ENCODE results near the gene CHST13. TPM values are rescaled to one million over a fixed set of nuclear protein-coding genes. Genes with fewer than 3 reads are reported as not detected.

The CHST13 gene
- total RNA-seq, 4 donors from 2014 or later = 0.23 to 0.95 TPM; not detected in 2

DNA sequence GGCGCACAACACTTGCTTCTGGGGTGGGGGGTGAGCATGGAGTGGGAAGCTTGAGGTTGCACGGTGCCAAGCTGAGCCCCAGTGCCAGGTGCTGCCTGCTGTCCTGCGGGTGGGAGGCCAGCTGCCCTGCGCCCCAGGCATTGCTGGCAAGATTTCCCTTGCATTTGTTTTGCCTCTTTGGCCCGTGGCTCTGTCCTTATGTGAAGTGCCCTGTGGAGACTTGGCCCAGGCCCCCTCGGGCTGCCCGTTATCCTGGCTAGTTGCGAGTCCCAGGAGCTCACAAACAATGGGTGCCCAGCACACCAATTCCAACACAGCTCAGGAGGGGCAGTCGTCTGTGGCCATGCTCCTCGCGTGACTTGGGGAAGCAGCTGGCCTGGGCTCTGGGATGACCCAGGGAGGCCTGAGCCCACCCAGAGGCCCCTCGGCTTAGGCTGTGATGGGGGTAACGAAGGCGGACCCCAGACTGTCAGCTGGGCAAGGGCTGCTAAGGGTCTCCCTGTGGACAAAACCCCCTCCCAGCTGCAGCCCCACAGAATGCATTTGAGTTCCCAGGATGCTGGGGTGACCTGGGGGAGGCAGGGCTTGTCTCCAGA is 28.8 kb downstream of the CHST13 start:
- Histone ChIP-seq H3K4me1 (no peaks in the 10 kb centered on the region), H3K27me3 (peaks cover 0 to 41% (median 0%) of the 10 kb centered on the region in 4 donors), H3K9me3 (no peaks in the 10 kb centered on the region), H3K27ac (no peak overlapping the region), H3K4me3 (no peak overlapping the region), H3K36me3 (no peaks in the 10 kb centered on the region)
- TF ChIP-seq POLR2A (IDR thresholded peaks at IDR 0.05) = no peak
- TF ChIP-seq, protein P1, sequence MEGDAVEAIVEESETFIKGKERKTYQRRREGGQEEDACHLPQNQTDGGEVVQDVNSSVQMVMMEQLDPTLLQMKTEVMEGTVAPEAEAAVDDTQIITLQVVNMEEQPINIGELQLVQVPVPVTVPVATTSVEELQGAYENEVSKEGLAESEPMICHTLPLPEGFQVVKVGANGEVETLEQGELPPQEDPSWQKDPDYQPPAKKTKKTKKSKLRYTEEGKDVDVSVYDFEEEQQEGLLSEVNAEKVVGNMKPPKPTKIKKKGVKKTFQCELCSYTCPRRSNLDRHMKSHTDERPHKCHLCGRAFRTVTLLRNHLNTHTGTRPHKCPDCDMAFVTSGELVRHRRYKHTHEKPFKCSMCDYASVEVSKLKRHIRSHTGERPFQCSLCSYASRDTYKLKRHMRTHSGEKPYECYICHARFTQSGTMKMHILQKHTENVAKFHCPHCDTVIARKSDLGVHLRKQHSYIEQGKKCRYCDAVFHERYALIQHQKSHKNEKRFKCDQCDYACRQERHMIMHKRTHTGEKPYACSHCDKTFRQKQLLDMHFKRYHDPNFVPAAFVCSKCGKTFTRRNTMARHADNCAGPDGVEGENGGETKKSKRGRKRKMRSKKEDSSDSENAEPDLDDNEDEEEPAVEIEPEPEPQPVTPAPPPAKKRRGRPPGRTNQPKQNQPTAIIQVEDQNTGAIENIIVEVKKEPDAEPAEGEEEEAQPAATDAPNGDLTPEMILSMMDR (IDR thresholded peaks at IDR 0.05) = no peak
- DNase-seq = no peak
- 53 to 77% methylated on average over 3 of the region's 14 CpGs for whole genome bisulfite sequencing, 2 donors
- intact Hi-C loops (cut with DNase I) = no loop called here

DNA sequence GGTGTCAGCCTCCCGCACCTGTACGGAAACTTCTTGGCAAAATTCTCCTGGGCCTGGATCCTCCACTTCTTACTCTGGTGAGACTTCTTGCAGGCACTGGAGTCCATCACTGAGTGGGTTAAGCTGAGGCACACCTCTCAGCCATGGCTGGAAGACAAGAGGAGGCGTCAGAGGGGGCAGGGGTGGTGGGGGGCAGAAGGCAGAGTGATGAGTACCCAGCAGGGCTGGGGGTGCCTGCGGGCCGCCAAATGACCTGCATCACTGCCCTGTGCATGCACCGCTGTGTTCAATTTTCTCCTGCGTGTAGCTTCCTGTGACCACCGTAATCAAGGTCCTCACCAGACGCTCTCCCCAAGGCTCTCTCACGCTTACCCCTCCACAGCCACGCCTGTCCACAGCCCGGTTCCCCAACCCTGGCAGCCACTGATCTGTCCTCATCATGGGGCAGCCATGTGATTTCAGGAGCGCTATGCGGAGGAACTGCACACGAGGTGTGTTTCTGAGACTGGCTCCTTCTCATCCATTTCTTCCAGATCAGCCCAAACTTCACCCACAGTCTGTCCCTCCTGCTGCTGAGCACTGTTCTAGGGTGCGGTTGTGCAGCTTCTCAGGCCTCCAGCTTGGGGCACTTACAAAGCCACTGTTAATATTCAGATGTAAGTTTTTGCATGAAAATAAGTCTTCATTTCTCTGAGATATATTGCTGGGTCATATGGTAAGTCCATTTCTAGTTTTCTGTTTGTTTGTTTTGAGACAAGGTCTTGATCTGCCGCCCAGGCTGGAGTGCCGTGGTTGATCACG is 29.5 kb downstream of the CHST13 start:
- intact Hi-C loops (cut with DNase I) = no loop called here
- Histone ChIP-seq H3K27ac (no peak overlapping the region), H3K36me3 (no peaks in the 10 kb centered on the region), H3K4me3 (no peak overlapping the region), H3K4me1 (no peaks in the 10 kb centered on the region), H3K27me3 (peaks cover 0 to 36% (median 0%) of the 10 kb centered on the region in 4 donors), H3K9me3 (no peaks in the 10 kb centered on the region)
- WGBS, 2 donors = 68 to 75% methylated on average over 10 to 19 of the region's 19 CpGs
- no peak for DNase-seq
- no peak for TF ChIP-seq POLR2A (IDR thresholded peaks at IDR 0.05)
- TF ChIP-seq, protein P1 (IDR thresholded peaks at IDR 0.05) = no peak

DNA sequence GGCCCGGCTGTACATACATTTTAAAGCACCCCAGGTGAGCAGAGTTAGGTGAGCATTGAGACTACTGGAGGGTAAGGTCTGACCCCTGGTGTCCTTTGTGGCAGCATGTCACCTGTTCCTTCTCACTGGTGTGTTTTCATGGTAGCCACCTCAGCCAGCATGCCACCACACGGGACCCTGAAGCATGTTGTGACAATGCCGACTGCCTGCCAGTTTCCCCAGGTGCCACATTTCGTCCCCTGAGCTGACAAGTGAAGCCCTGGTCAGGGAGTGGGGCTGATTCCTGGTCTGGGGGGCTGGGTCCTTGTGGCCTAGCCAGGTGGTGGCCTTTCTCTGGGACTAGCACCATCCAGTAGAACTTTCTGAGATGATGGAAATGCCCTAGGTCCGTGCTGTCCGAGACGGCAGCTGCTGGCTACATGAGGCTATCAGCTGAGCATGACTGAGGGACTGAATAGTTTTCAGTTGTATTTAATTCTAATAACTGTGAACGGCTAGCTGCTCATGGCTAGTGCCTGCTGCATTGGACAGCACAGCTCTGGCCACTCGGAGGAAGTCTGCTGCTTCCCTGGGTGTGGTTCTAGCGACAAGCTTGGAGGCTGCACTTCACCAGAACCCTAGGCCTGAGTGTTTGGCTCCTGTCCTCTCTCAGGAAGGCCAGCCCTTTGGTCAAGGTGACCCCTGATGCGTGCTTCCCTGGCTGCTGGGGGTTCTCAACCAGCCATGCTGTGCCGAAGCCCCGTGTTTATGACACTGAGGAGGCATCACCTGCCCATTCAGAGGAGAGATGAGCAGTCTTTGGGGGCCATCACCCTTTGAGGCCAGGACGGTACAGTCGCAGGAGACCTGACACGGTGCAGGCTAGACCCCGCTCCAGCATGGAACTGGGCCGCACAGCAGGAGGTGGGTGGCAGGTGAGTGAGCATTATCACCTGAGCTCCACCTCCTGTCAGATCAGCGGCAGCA is 30.9 kb downstream of the CHST13 start:
- H3K4me1 ChIP-seq = no peaks in the 10 kb centered on the region
- no peak overlapping the region for H3K27ac ChIP-seq
- H3K4me3 ChIP-seq = no peak overlapping the region
- TF ChIP-seq, protein P1 (IDR thresholded peaks at IDR 0.05) = no peak
- no peak for TF ChIP-seq POLR2A (IDR thresholded peaks at IDR 0.05)
- H3K9me3 ChIP-seq = no peaks in the 10 kb centered on the region
- no peak for DNase-seq
- intact Hi-C loops (cut with DNase I) = no loop called here
- WGBS, 2 donors = 89 to 91% methylated on average over 6 to 11 of the region's 19 CpGs
- H3K36me3 ChIP-seq = no peaks in the 10 kb centered on the region
- peaks cover 0 to 31% (median 0%) of the 10 kb centered on the region in 4 donors for H3K27me3 ChIP-seq

DNA sequence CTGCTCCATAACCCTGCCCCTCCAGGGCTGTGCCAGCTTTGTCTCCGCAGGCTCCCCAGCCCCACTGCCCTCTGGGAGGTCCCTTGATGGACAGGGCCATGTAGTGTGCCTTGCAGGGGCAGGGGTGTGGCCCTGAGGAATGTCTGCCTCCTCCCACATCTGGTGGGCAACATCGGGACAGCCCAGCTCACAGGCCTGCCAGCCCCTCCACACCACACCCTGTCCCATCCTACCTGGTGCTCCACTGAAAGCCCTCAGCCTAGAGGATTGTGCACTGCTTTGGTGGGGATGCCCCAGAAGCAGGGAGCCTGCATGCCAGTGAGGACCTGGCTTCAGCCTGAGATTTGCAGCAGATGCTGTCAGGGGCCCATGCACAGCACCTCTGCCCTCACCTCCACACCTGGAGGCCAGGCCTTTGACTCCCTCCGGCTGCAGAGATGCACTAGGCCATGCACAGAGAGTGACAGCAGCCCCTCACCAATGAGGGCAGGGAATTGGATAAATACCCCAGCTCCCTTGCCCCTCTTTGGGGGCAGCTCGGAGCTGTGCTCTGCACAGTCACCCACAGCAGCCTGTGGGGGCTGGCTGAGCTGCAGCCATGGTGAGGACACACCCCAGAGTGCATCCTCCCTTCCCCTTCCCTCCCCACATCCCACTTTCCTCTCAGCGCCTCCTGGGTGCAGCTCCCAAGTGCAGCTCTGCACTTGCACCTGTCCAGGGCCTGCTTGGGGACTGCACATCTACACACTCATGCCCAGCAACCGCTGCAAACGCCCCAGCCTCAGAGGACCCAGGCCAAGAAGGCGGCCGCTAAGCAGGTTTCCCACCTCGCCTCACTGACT is 32.1 kb downstream of the CHST13 start:
- 69 to 96% methylated on average over 3 to 7 of the region's 10 CpGs for WGBS, 2 donors
- TF ChIP-seq POLR2A (IDR thresholded peaks at IDR 0.05) = no peak
- TF ChIP-seq, protein P1 (IDR thresholded peaks at IDR 0.05) = no peak
- no peak overlapping the region for H3K27ac ChIP-seq
- H3K4me1 ChIP-seq = no peaks in the 10 kb centered on the region
- intact Hi-C loops (cut with DNase I) = no loop called here
- no peaks in the 10 kb centered on the region for H3K36me3 ChIP-seq
- no peak overlapping the region for H3K4me3 ChIP-seq
- H3K27me3 ChIP-seq = peaks cover 0 to 20% (median 0%) of the 10 kb centered on the region in 4 donors
- no peak for DNase-seq
- H3K9me3 ChIP-seq = no peaks in the 10 kb centered on the region
